Ovary (tissue), 10 donors: ENCODE data around the gene B9D1. TPM values are rescaled to one million over a fixed set of nuclear protein-coding genes. Genes with fewer than 3 reads are reported as not detected.
A peak's percentile ranks its signal among the peaks of the same experiment; 100 is the strongest.

Experiments
- DNase-seq, 5 donors: peaks; one replicate each; pipeline ENCODE4 v3.0.0-alpha.2; 2019 to 2020
- H3K27ac ChIP-seq, 2 donors: fragments of 200-600 bp; one replicate each; pipeline versions ENCODE4 v1.5.1 to v1.8.0; 2019 to 2022
- H3K27me3 ChIP-seq: fragments of 200-600 bp; one replicate; pipeline ENCODE4 v1.8.0; 2022
- H3K36me3 ChIP-seq: fragments of 200-600 bp; sonication (generic); one replicate; pipeline ENCODE4 v1.5.1; 2019
- H3K4me1 ChIP-seq: one replicate; pipeline ENCODE4 v1.8.1; 2013; ENCODE audit warnings: mild to moderate bottlenecking, moderate library complexity; ENCODE audit not compliant: insufficient read depth
- H3K4me3 ChIP-seq: fragments of 200-600 bp; sonication (generic); one replicate; pipeline ENCODE4 v1.5.1; 2017
- H3K9me3 ChIP-seq, 2 donors: fragments of 200-600 bp in 1 of 2; sonication (generic) in 1 of 2; one replicate each; pipeline versions ENCODE4 v1.5.1 to v1.8.1; 2013 to 2019; ENCODE audit warnings: mild to moderate bottlenecking in 1 of 2, moderate library complexity in 1 of 2
- CTCF ChIP-seq, 3 donors: fragments of 450-650 bp in 2 of 3; fragments of 200-600 bp in 1 of 3; IDR thresholded peaks; one replicate each; pipeline versions ENCODE4 v1.5.1 to v1.8.0; 2016 to 2022; ENCODE audit warnings: antibody characterized with exemption in 3 of 3, mild to moderate bottlenecking in 1 of 3
- EP300 ChIP-seq: sonication (generic); formaldehyde crosslinking; IDR thresholded peaks from one replicate; pipeline ENCODE4 v1.6.1; 2017; ENCODE audit warnings: antibody characterized with exemption
- POLR2A ChIP-seq: fragments of 450-650 bp; IDR thresholded peaks from one replicate; pipeline ENCODE4 v1.6.1; 2017; ENCODE audit warnings: antibody characterized with exemption, mild to moderate bottlenecking, moderate library complexity
- WGBS, 3 donors: extraction: QIAGEN DNeasy Blood & Tissue Kit in 1 of 3; methylation state at CpG; one replicate each; pipeline versions ENCODE4 v1.1.5 to v1.1.7; 2013 to 2017; 5-methylcytosine and 5-hydroxymethylcytosine counted together
- intact Hi-C, 4 donors: fragments of 100-400 bp; cut with DNase I; formaldehyde crosslinking; loops; one replicate each; pipeline versions ENCODE4 v1.11.0 to v1.15.1; 2022 to 2023
- long read RNA-seq, 3 donors: library from polyadenylated mRNA in 2 of 3; unstranded in 2 of 3; transcript quantifications; one replicate each; pipeline ENCODE4 v2.0.0 and lab custom pipeline, GENCODE V29; 2021 to 2026
- polyA plus RNA-seq, 2 donors: library from polyadenylated mRNA; stranded (reverse); fragments of 200-250 nt in 1 of 2; fragments of 350-450 nt in 1 of 2; fragmentation: Illumina TruSeq in 1 of 2; extraction: RNeasy Lipid Tissue Mini Kit (QIAGEN cat#74804) in 1 of 2; gene quantifications; one replicate each; pipeline ENCODE4 v1.2.3, GENCODE V29; 2013 to 2014
- total RNA-seq, 7 donors: library from RNA; depleted of rRNA in 2 of 7; stranded (reverse); fragments of >200 nt in 2 of 7; fragmentation: NEBNext Ultra II Directional in 3 of 7; extraction: Animal tissue kit (Norgen Biotek cat#: 25700) in 3 of 7; gene quantifications; one replicate each; pipeline versions ENCODE4 v1.1.0 to v1.2.4, GENCODE V29; 2016 to 2023
- donor health status: DM: no; HTN: no; CAD: no; lungs with moderate emphysema.
- donor health status: DM: no; HTN: no; CAD: no.
- donor health status: Bipolar disorder and iron deficiency.
- donor health status: DM: yes; HTN: yes; CAD: no.
- donor health status: DM: no; HTN: no; CAD: no.
- donor health status: DM: yes; HTN: yes; CAD: no.

The B9D1 gene, protein sequence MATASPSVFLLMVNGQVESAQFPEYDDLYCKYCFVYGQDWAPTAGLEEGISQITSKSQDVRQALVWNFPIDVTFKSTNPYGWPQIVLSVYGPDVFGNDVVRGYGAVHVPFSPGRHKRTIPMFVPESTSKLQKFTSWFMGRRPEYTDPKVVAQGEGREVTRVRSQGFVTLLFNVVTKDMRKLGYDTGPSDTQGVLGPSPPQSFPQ
- total RNA-seq (10 to 100 TPM; 19.6 to 60.5 (median 26.9) TPM), polyA plus RNA-seq (10 to 100 TPM; 11.9 to 16.8 TPM)
- long read RNA-seq, donor 1, partial matches to known transcripts, result 3 of 19 reads
- long read RNA-seq, donor 1, other reads (novel, unspliced or antisense), result 10 of 19 reads
- long read RNA-seq, donor 2, transcript B9D1-201 (7 exons, 908 nt), result major isoform, 9 of 15 reads
- long read RNA-seq, donor 2, partial matches to known transcripts, result 0 of 15 reads
- long read RNA-seq, donor 2, other reads (novel, unspliced or antisense), result 0 of 15 reads
- long read RNA-seq, donor 3, partial matches to known transcripts, result 3 of 31 reads
- long read RNA-seq, donor 3, other reads (novel, unspliced or antisense), result 19 of 31 reads

GRCh38 chr17:19362277-19363113, at the start of gene B9D1:
Gene B9D1, minus strand, starts transcription at chr17:19362723. Its CDS starts 154 bp downstream, at chr17:19362569.
- 0% methylated on average over 59 to 83 of the region's 83 CpGs for whole genome bisulfite sequencing, 3 donors
- no peaks in the 10 kb centered on the region for H3K27me3 ChIP-seq
- H3K4me3 ChIP-seq, result peak within 1 kb of the TSS; percentile 84
- peak within 1 kb of the TSS; percentile 57 to 90 for H3K27ac ChIP-seq
- TF ChIP-seq EP300 (no peak), POLR2A (peak; percentile 29), CTCF (IDR thresholded peaks at IDR 0.05) (peak; percentile 100)
- peak; percentile 96 to 98 (median 98) for DNase-seq
- peaks cover 2% of the 10 kb centered on the region for H3K4me1 ChIP-seq
- intact Hi-C loops, result loop anchor here (2.0 to 10.0 kb wide), 5 partner anchors 84 to 405 kb away; no protein-coding TSS in a partner anchor
- no peaks in the 10 kb centered on the region for H3K36me3 ChIP-seq
- no peaks in the 10 kb centered on the region for H3K9me3 ChIP-seq

DNA sequence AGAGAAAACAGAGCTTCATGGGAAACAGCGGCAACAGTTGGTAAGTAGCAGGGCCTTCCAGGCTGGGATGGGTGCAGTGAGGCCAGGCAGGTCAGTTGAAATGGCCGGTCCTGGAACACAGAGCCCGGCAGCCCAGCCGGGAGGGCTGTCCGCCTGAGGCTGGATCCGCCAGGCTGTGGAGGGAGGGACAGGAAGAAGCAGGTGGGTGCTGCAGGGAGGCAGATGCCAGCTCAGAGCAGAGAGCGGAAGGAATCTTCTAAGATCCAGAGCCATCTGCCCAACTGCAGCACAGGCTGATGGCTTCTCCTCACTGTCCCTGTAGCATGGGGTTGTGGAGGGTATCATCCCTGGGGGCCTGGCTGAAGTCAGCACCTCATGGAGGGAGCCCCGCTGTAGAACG, 49.1 kb upstream of the B9D1 start:
- H3K9me3 ChIP-seq, result no peaks in the 10 kb centered on the region
- no peaks in the 10 kb centered on the region for H3K27me3 ChIP-seq
- DNase-seq, result no peak
- H3K4me1 ChIP-seq, result no peaks in the 10 kb centered on the region
- H3K36me3 ChIP-seq, result no peaks in the 10 kb centered on the region
- H3K27ac ChIP-seq, result no peak overlapping the region
- TF ChIP-seq EP300 (no peak), CTCF (IDR thresholded peaks at IDR 0.05) (no peak), POLR2A (no peak)
- H3K4me3 ChIP-seq, result no peak overlapping the region
- intact Hi-C loops, result no loop called here
- 78 to 81% (median 79%) methylated on average over 9 of the region's 9 CpGs for WGBS, 3 donors

DNA sequence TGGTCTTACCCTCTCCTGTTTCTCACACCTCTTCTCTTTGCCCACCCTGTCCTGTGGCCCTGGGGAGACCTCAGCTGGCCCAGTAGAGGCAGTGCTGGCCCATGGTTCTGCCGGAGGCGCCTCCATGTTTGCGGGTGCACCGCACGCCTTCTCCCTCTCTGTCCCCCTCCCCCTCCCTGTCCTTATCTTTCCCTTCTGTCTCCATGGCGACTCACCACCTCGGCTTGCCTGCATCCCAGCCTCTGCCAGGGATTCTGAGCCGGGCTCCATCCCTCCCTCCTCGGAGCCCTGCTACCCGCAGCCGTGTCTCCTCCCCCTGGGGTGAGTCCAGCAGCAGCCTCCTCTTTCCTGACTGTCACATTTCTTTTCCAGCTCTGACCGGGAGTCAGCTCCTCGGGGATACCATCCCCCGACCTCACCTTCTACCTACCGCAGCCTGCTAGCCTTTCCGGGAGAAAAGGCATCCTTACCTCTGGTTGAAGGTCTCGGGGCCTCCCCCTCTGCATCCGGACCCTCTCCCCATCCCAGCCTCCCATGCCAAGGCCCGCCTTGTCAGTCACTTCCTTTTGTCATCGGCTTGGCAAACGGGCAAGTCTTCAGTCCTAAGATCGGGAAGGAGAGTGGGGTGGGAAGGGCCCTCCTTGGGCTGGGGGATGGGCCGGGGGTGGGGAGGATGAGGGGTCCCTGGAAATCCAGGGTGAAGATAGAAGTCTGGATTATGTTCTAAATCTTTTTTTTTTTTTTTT, 48.5 kb upstream of the B9D1 start, which contains the start of gene RNF112:
TSS of gene RNF112 (plus strand) at position 358 of the 746 bp plus-strand sequence. CDS start at position 535, 177 bp downstream.
- no peaks in the 10 kb centered on the region for H3K36me3 ChIP-seq
- H3K4me1 ChIP-seq, result no peaks in the 10 kb centered on the region
- 20 to 28% (median 26%) methylated on average over 23 of the region's 23 CpGs for WGBS, 3 donors
- no peak within 1 kb of the TSS for H3K4me3 ChIP-seq
- intact Hi-C loops, result no loop called here
- H3K27me3 ChIP-seq, result no peaks in the 10 kb centered on the region
- H3K27ac ChIP-seq, result no peak within 1 kb of the TSS
- no peak for DNase-seq
- TF ChIP-seq EP300 (no peak), CTCF (IDR thresholded peaks at IDR 0.05) (no peak), POLR2A (no peak)
- no peaks in the 10 kb centered on the region for H3K9me3 ChIP-seq

DNA sequence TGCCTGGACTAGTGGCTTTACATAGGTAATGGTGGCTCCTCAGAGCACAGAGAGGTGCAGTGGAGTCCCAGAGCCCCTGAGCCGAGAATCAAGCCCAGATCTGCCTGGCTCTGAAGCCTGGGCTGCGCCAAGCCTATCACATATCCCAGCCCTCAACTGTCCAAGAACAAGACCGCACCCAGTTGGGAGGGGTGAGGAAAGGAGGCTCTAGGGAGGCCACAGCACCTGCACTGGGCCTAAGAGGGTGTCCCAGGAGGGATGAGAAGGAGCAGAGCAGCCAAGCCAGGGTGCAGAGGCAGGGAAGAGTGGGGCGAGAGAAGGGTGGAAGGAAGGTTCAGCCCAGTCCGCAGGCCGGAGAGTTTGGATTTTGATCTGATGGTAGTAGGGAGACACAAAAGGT, 47.6 kb upstream of the B9D1 start:
- no peaks in the 10 kb centered on the region for H3K9me3 ChIP-seq
- H3K4me3 ChIP-seq, result no peak overlapping the region
- DNase-seq, result no peak
- 86 to 97% (median 92%) methylated on average over 6 of the region's 6 CpGs for WGBS, 3 donors
- intact Hi-C loops, result no loop called here
- no peaks in the 10 kb centered on the region for H3K36me3 ChIP-seq
- H3K4me1 ChIP-seq, result no peaks in the 10 kb centered on the region
- no peak overlapping the region for H3K27ac ChIP-seq
- TF ChIP-seq POLR2A (no peak), EP300 (no peak), CTCF (IDR thresholded peaks at IDR 0.05) (no peak)
- H3K27me3 ChIP-seq, result no peaks in the 10 kb centered on the region
